OCI-LY7 (cell line): ENCODE measurements around the gene MED4.

Experiments used
- CTCF ChIP-seq: fragments of 200-600 bp; sonication (generic); conservative IDR thresholded peaks from 2 replicates; pipeline ENCODE4 v1.5.1; 2014; ENCODE audit warnings: mild to moderate bottlenecking, antibody characterized with exemption, low read length, moderate library complexity, mixed read lengths
- EZH2phosphoT487 ChIP-seq: fragments of 200-600 bp; sonication (generic); IDR thresholded peaks from 2 replicates; pipeline ENCODE4 v1.6.1; 2018; ENCODE audit warnings: low read depth, borderline replicate concordance, mild to moderate bottlenecking, mixed run types, antibody characterized with exemption, low read length, moderate library complexity, mixed read lengths

DNA sequence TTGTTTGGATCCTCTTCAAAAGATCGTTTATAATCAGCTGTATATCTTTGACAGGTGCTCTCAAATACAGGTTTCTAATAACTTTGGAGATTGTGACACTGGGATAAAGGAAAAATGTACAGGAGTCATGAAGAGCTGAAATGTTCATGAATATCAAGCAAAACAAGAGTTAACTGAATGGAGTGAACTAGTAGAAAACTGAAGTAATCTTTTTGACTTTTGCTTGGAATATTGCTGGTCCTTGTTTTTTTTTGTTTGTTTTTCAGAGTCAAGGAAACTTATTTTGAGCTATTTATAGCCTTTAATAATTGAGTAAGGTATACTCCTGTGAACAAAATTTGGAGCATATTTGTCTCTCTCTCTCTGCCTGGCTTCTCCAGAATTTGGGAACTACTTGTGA is 25.3 kb downstream of the MED4 start:
- TF ChIP-seq CTCF (no peak), EZH2phosphoT487 (no peak)
